ENCODE results near the gene BRPF1. TPM values are rescaled to one million over a fixed set of nuclear protein-coding genes. Genes with fewer than 3 reads are reported as not detected.

Gene BRPF1
- total RNA-seq, 6 experiments from 2014 or later, result 3.5 to 5.4 (median 5.1) TPM

DNA sequence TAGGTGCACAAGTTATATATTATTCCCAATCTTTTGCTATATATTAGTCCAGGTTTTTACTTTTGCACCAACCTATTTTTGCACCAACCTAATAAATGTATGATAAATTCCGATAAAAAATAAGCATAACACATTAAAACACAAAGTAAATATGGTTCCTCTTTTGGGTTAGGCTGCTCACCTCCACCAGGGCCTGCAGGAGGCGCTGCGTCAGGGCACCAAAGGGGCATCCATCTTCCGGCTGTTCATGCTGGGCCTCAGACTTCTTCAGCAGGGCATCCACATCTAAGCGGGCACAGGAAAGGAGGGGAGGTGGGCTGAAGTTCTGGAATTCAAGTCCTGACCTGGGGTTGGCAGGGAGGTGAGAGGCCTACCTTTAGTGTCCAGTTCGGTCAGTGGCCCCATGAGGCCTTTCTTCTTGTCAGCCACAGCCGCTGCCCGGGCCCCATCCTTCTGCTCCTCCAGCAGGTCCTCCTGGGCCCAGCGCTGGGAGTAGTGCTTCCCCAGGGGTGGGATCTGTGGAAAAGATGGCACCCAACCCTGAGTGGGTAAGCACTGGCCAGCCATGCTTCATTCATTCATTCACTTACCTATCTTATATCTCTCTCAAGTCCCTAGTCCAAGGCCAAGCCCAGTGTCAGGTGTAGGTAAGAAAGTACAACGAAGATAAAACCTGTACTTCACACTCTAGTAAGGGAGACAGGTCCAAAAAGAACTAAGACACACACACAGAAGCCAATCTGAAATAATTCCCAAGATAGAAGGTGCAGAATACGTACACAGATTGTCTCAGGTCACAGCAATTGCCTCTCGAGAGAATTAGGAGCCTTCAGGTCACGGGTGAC lies 55.5 kb downstream of the BRPF1 start:
- intact Hi-C loops (cut with DNase I), result no loop called here
- no peak overlapping the region for H3K4me3 ChIP-seq
- 72% methylated on average over 9 of the region's 13 CpGs for WGBS (ENCODE audit: insufficient coverage, low coverage, low lambda C conversion rate, missing lambda C conversion rate)
- peaks cover 2 to 14% (median 8%) of the 10 kb centered on the region in 4 donors for H3K4me1 ChIP-seq
- peaks cover 0 to 62% (median 29%) of the 10 kb centered on the region in 4 donors for H3K36me3 ChIP-seq
- DNase-seq, result no peak
- no peaks in the 10 kb centered on the region for H3K27me3 ChIP-seq
- no peak for ATAC-seq
- TF ChIP-seq POLR2A (IDR thresholded peaks at IDR 0.05), result no peak
- TF ChIP-seq, protein P1, sequence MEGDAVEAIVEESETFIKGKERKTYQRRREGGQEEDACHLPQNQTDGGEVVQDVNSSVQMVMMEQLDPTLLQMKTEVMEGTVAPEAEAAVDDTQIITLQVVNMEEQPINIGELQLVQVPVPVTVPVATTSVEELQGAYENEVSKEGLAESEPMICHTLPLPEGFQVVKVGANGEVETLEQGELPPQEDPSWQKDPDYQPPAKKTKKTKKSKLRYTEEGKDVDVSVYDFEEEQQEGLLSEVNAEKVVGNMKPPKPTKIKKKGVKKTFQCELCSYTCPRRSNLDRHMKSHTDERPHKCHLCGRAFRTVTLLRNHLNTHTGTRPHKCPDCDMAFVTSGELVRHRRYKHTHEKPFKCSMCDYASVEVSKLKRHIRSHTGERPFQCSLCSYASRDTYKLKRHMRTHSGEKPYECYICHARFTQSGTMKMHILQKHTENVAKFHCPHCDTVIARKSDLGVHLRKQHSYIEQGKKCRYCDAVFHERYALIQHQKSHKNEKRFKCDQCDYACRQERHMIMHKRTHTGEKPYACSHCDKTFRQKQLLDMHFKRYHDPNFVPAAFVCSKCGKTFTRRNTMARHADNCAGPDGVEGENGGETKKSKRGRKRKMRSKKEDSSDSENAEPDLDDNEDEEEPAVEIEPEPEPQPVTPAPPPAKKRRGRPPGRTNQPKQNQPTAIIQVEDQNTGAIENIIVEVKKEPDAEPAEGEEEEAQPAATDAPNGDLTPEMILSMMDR (IDR thresholded peaks at IDR 0.05), result peak in 1 of 4 donors; percentile 19
- H3K27ac ChIP-seq, result no peak overlapping the region
- H3K9me3 ChIP-seq, result no peaks in the 10 kb centered on the region

DNA sequence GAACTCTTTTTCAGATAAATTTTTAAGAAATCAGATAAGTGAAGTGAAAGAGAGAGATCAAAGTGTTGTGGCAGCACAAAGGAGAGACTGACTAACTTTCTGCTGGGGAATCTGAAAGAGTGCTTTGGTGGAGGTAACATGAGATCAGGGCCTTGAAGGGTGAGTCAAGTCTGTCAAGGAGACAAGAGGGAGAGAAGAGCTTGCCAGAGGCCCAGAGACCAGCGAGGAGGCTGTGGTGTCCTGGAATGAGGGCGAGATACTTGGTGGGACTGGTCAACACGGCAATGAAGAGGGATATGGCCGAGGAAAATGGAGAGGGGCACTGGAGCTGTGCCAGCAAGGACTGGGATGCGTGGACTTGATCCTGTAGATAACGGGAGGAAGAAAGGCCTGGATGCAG lies 56.2 kb downstream of the BRPF1 start:
- H3K27me3 ChIP-seq, result no peaks in the 10 kb centered on the region
- TF ChIP-seq, protein P1 (IDR thresholded peaks at IDR 0.05), result no peak
- TF ChIP-seq POLR2A (IDR thresholded peaks at IDR 0.05), result no peak
- H3K9me3 ChIP-seq, result no peaks in the 10 kb centered on the region
- no peak overlapping the region for H3K27ac ChIP-seq
- peaks cover 0 to 62% (median 27%) of the 10 kb centered on the region in 4 donors for H3K36me3 ChIP-seq
- DNase-seq (no peak), ATAC-seq (no peak)
- 91% methylated on average over 6 of the region's 6 CpGs for WGBS (ENCODE audit: insufficient coverage, low coverage, low lambda C conversion rate, missing lambda C conversion rate)
- no peak overlapping the region for H3K4me3 ChIP-seq
- intact Hi-C loops (cut with DNase I), result no loop called here
- H3K4me1 ChIP-seq, result peaks cover 0 to 9% (median 3%) of the 10 kb centered on the region in 4 donors

DNA sequence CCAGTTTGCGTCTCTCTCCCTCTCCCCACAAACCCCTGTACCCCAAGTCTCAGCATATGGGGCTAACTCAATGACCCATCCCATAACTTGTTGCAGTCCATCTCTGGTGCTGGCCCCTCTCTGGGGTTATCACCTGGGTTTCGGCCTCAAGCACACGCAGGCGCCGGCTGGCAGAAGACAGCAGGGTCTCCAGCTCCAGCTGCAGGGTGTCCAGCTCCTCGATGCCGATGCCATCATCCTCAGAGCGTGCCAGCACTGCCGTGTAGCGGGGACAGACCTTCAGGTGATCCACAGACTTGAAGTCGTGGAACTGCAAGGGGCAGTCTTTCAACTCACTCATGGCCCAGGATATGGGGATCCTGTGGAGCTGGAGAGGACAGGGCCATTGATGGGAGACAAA lies 59.6 kb downstream of the BRPF1 start:
- Histone ChIP-seq H3K27me3 (no peaks in the 10 kb centered on the region), H3K36me3 (peaks cover 0 to 30% (median 12%) of the 10 kb centered on the region in 4 donors), H3K4me3 (peak overlapping the region in 1 of 3 donors; percentile 84), H3K4me1 (peaks cover 0 to 14% (median 8%) of the 10 kb centered on the region in 4 donors), H3K27ac (no peak overlapping the region), H3K9me3 (no peaks in the 10 kb centered on the region)
- no peak for ATAC-seq
- WGBS (ENCODE audit: insufficient coverage, low coverage, low lambda C conversion rate, missing lambda C conversion rate), result 91% methylated on average over 11 of the region's 11 CpGs
- no peak for DNase-seq
- TF ChIP-seq POLR2A (IDR thresholded peaks at IDR 0.05), result no peak
- TF ChIP-seq, protein P1 (IDR thresholded peaks at IDR 0.05), result no peak
- intact Hi-C loops (cut with DNase I), result no loop called here

DNA sequence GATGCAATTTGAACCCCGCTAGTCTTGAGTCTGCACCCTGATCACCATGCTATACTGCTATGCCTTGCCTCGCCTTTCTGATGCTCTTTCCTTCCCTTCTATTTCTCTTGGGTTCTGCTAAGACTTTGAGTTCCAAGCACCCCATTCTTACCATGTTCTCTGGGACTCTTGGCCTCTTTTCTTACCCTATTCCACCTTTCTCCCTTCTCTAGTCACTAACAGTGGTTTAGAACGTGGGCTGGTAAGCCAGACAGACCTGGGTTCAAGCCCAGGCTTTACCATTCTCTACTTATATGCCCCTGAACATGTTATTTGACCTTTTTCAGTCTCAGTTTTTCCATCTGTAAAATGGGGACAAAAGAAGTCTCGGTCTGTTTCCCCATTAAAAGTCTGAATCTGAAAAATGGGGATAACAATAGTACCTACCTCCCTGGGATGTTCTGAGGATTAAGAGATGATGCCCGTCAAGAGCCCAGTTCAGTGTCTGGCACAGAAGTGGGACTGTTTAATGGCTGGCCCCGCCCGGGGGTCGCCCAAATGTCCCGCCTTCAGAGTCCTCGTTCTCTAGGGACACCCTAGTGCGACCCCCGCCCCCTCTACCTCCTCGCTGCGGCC lies 60.4 kb downstream of the BRPF1 start:
- ATAC-seq, result no peak
- Histone ChIP-seq H3K36me3 (peaks cover 0 to 24% (median 10%) of the 10 kb centered on the region in 4 donors), H3K4me1 (peaks cover 0 to 14% (median 8%) of the 10 kb centered on the region in 4 donors), H3K9me3 (no peaks in the 10 kb centered on the region), H3K4me3 (peak overlapping the region; percentile 78 to 94 (median 84)), H3K27me3 (no peaks in the 10 kb centered on the region), H3K27ac (peak overlapping the region; percentile 92 to 99 (median 99))
- intact Hi-C loops (cut with DNase I), result no loop called here
- DNase-seq, result no peak
- WGBS (ENCODE audit: insufficient coverage, low coverage, low lambda C conversion rate, missing lambda C conversion rate), result 15% methylated on average over 11 of the region's 14 CpGs
- TF ChIP-seq, protein P1 (IDR thresholded peaks at IDR 0.05), result no peak
- no peak for TF ChIP-seq POLR2A (IDR thresholded peaks at IDR 0.05)

Data from right lobe of liver (tissue), 6 donors.